ENCODE data around the gene ELMO1.

DNA sequence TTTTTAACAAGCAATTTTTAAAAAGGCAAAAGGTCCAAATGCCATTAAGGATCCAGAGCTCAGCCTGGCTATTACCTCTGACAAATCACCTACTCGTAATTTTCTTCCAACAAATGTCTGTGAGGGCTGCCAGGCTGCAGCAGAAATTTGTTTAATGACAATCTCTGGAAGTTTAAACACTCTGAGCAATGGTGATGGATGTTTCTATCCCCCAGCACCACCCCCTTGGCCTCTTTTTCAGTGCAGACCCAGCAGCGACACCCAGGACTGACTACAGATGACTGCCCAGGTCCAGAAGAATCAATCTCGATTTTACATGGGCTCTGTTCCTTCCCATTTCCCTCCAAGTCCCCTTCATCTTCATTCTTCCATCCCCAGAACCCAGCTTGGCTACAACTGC lies 523.0 kb downstream of the ELMO1 start:
- TF ChIP-seq EZH2 (IDR thresholded peaks at IDR 0.05; ENCODE audit: low read length) = no peak
- TF ChIP-seq, protein P1, sequence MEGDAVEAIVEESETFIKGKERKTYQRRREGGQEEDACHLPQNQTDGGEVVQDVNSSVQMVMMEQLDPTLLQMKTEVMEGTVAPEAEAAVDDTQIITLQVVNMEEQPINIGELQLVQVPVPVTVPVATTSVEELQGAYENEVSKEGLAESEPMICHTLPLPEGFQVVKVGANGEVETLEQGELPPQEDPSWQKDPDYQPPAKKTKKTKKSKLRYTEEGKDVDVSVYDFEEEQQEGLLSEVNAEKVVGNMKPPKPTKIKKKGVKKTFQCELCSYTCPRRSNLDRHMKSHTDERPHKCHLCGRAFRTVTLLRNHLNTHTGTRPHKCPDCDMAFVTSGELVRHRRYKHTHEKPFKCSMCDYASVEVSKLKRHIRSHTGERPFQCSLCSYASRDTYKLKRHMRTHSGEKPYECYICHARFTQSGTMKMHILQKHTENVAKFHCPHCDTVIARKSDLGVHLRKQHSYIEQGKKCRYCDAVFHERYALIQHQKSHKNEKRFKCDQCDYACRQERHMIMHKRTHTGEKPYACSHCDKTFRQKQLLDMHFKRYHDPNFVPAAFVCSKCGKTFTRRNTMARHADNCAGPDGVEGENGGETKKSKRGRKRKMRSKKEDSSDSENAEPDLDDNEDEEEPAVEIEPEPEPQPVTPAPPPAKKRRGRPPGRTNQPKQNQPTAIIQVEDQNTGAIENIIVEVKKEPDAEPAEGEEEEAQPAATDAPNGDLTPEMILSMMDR (optimal IDR thresholded peaks at IDR 0.05 in 1 of 3, IDR thresholded peaks at IDR 0.05 in 1 of 3, conservative IDR thresholded peaks at IDR 0.05 in 1 of 3; ENCODE audit: extremely low read depth in 1 of 3, insufficient read depth in 2 of 3, low read length in 3 of 3) = no peak

Measured in keratinocyte (primary cell).